Neural cell (in vitro differentiated cells): ENCODE data around the gene RPGRIP1L. TPM values are rescaled to one million over a fixed set of nuclear protein-coding genes. Genes with fewer than 3 reads are reported as not detected.

Source experiments
- H2AFZ ChIP-seq: fragments of 200-600, 300-800 bp; sonication (generic), shearing (Covaris generic); 2 replicates; pipeline ENCODE4 v1.6.0; 2014; ENCODE audit warnings: low read depth, mild to moderate bottlenecking, antibody characterized with exemption, low read length, moderate library complexity
- H3F3A ChIP-seq: fragments of 200-600 bp; shearing (Covaris generic); 2 replicates; pipeline ENCODE4 v1.6.1; 2016; ENCODE audit warnings: mild to moderate bottlenecking, moderate library complexity, mixed read lengths, antibody characterized with exemption, low read length; ENCODE audit not compliant: insufficient read depth, poor library complexity, severe bottlenecking
- H3K27ac ChIP-seq: fragments of 200-600, 300-800 bp; sonication (generic), shearing (Covaris generic); 2 replicates; pipeline ENCODE4 v1.5.1; 2014; ENCODE audit warnings: mild to moderate bottlenecking, low read length, moderate library complexity
- H3K27me3 ChIP-seq: fragments of 300-800, 200-600 bp; sonication (generic), shearing (Covaris generic); 2 replicates; pipeline ENCODE4 v1.6.0; 2014; ENCODE audit warnings: mild to moderate bottlenecking, low read depth, low read length, moderate library complexity; ENCODE audit not compliant: insufficient read depth
- H3K36me3 ChIP-seq: fragments of 300-800, 200-600 bp; sonication (generic), shearing (Covaris generic); 2 replicates; pipeline ENCODE4 v1.5.1; 2014; ENCODE audit warnings: mild to moderate bottlenecking, antibody characterized with exemption, low read length, moderate library complexity; ENCODE audit not compliant: insufficient read depth
- H3K4me2 ChIP-seq: fragments of 300-800, 200-600 bp; sonication (generic), shearing (Covaris generic); 2 replicates; pipeline ENCODE4 v1.6.0; 2014; ENCODE audit warnings: mild to moderate bottlenecking, low read length
- H3K4me3 ChIP-seq: fragments of 300-800, 200-600 bp; sonication (generic), shearing (Covaris generic); 2 replicates; pipeline ENCODE4 v1.5.1; 2014; ENCODE audit warnings: mild to moderate bottlenecking, low read length, moderate library complexity
- H3K79me2 ChIP-seq: fragments of 200-600 bp; shearing (Covaris generic); replicated peaks from 2 replicates; pipeline ENCODE4 v1.6.0; 2014; ENCODE audit warnings: mild to moderate bottlenecking, low read length, moderate library complexity; ENCODE audit not compliant: insufficient read depth
- H3K9ac ChIP-seq: fragments of 300-800, 200-600 bp; sonication (generic), shearing (Covaris generic); 2 replicates; pipeline ENCODE4 v1.6.1; 2016; ENCODE audit warnings: mild to moderate bottlenecking, low read length, mixed read lengths
- H3K9me2 ChIP-seq: fragments of 200-600 bp; shearing (Covaris generic); 2 replicates; pipeline ENCODE4 v1.6.1; 2016; ENCODE audit warnings: mild to moderate bottlenecking, low read length, mixed read lengths; ENCODE audit not compliant: insufficient read depth
- H3K9me3 ChIP-seq: fragments of 200-600, 300-800 bp; sonication (generic), shearing (Covaris generic); 2 replicates; pipeline ENCODE4 v1.6.1; 2016; ENCODE audit warnings: mild to moderate bottlenecking, mixed run types, low read length, moderate library complexity, mixed read lengths
- H4K20me1 ChIP-seq: fragments of 200-600 bp; shearing (Covaris generic); 2 replicates; pipeline ENCODE4 v1.6.1; 2016; ENCODE audit warnings: mild to moderate bottlenecking, mixed run types; ENCODE audit not compliant: insufficient read depth
- EP300 ChIP-seq: fragments of 450-650 bp; conservative IDR thresholded peaks from 2 replicates; pipeline ENCODE4 v1.6.1; 2014; ENCODE audit warnings: antibody characterized with exemption, mild to moderate bottlenecking, moderate library complexity; ENCODE audit not compliant: poor library complexity, severe bottlenecking
- EZH2 ChIP-seq: fragments of 200-600, 300-800 bp; shearing (Covaris generic), sonication (generic); IDR thresholded peaks from 2 replicates; pipeline ENCODE4 v1.6.1; 2014; ENCODE audit warnings: antibody characterized with exemption, low read length, borderline replicate concordance, mild to moderate bottlenecking; ENCODE audit not compliant: insufficient read depth, poor library complexity, severe bottlenecking
- MXI1 ChIP-seq: fragments of 450-650 bp; conservative IDR thresholded peaks from 2 replicates; pipeline ENCODE4 v1.6.1; 2014; ENCODE audit warnings: antibody characterized with exemption, mild to moderate bottlenecking; ENCODE audit not compliant: poor library complexity, severe bottlenecking
- POLR2AphosphoS5 ChIP-seq: IDR thresholded peaks from 2 replicates; pipeline ENCODE4 v1.6.1; 2012
- RAD21 ChIP-seq: fragments of 450-650 bp; conservative IDR thresholded peaks from 2 replicates; pipeline ENCODE4 v1.6.1; 2014; ENCODE audit warnings: antibody characterized with exemption, mild to moderate bottlenecking, moderate library complexity
- SMC3 ChIP-seq: fragments of 450-650 bp; conservative IDR thresholded peaks from 2 replicates; pipeline ENCODE4 v1.6.1; 2014; ENCODE audit warnings: antibody characterized with exemption, mild to moderate bottlenecking, moderate library complexity; ENCODE audit not compliant: poor library complexity
- TAF1 ChIP-seq: IDR thresholded peaks from 2 replicates; pipeline ENCODE4 v1.6.1; 2012; ENCODE audit warnings: low read depth
- polyA plus RNA-seq: library from polyadenylated mRNA; depleted of rRNA; stranded (reverse); fragments of >200 nt; gene quantifications from 2 replicates; pipeline ENCODE4 v1.2.3, GENCODE V29; 2014
- TF ChIP-seq, protein P1 (sequence below): IDR thresholded peaks from 2 replicates; pipeline ENCODE4 v1.6.1; 2012; ENCODE audit warnings: borderline replicate concordance
- TF ChIP-seq, protein P2 (sequence below): fragments of 450-650 bp; IDR thresholded peaks from 2 replicates; pipeline ENCODE4 v1.5.1; 2014; ENCODE audit warnings: antibody characterized with exemption, mild to moderate bottlenecking, moderate library complexity; ENCODE audit not compliant: poor library complexity, severe bottlenecking

Gene RPGRIP1L
- polyA plus RNA-seq, 1 donor from 2014 or later = 24.6 TPM

DNA sequence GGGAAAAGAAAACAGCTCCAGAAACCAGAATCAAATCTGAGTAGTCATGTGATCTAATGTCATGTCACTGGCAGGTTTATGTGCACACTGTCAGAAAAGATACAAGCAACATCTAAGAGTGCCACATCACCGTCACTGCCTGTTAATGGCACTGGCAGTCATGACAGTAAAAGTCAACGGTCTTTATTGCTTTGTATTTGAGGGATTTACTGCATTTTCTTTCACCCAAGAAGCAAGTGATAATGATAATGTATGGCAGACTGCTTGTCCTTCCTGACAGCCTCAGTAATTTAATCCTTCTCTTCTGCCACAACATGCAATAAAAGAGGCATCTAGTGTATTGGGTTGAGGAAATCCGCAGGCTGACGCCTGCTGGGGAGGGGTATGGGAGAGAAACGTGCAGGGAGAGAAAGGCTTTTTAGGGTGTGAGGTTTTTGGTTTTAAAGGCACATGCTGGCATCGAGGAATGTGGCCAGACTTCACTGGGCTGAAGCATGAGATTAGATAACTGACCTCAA, 92.4 kb downstream of the RPGRIP1L start:
- H2AFZ ChIP-seq = no peak overlapping the region

DNA sequence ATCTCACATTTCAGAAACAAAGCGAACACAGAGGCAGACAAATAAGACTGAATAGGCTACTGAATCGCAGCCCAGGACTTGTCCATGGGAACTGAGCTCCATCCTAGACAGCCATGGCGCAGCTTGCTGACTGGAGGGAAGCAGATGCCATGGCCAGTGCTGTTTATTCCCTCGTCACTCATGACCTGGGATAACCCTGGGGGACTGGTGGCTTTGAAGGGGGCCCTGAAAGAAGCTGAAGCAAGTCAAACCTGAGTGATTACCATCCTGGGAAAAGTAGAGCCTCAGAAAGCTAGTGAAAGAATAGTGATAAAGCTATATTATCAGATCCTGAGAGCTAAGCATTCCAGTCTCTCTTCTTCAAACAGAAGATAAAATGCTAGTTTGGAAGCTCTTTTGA, 94.1 kb downstream of the RPGRIP1L start:
- no peaks in the 10 kb centered on the region for H3K9me2 ChIP-seq
- H2AFZ ChIP-seq = no peak overlapping the region
- H3K9me3 ChIP-seq = no peaks in the 10 kb centered on the region
- no peaks in the 10 kb centered on the region for H4K20me1 ChIP-seq
- H3K79me2 ChIP-seq = no peaks in the 10 kb centered on the region
- H3K4me3 ChIP-seq = no peak overlapping the region
- H3K9ac ChIP-seq = no peak overlapping the region
- TF ChIP-seq, protein P1, sequence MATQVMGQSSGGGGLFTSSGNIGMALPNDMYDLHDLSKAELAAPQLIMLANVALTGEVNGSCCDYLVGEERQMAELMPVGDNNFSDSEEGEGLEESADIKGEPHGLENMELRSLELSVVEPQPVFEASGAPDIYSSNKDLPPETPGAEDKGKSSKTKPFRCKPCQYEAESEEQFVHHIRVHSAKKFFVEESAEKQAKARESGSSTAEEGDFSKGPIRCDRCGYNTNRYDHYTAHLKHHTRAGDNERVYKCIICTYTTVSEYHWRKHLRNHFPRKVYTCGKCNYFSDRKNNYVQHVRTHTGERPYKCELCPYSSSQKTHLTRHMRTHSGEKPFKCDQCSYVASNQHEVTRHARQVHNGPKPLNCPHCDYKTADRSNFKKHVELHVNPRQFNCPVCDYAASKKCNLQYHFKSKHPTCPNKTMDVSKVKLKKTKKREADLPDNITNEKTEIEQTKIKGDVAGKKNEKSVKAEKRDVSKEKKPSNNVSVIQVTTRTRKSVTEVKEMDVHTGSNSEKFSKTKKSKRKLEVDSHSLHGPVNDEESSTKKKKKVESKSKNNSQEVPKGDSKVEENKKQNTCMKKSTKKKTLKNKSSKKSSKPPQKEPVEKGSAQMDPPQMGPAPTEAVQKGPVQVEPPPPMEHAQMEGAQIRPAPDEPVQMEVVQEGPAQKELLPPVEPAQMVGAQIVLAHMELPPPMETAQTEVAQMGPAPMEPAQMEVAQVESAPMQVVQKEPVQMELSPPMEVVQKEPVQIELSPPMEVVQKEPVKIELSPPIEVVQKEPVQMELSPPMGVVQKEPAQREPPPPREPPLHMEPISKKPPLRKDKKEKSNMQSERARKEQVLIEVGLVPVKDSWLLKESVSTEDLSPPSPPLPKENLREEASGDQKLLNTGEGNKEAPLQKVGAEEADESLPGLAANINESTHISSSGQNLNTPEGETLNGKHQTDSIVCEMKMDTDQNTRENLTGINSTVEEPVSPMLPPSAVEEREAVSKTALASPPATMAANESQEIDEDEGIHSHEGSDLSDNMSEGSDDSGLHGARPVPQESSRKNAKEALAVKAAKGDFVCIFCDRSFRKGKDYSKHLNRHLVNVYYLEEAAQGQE = no peak
- TF ChIP-seq MXI1 = no peak
- TF ChIP-seq RAD21 = no peak
- no peak for TF ChIP-seq EP300
- no peak for TF ChIP-seq TAF1
- TF ChIP-seq EZH2 = no peak
- TF ChIP-seq POLR2AphosphoS5 = no peak
- TF ChIP-seq SMC3 = no peak
- TF ChIP-seq, protein P2, sequence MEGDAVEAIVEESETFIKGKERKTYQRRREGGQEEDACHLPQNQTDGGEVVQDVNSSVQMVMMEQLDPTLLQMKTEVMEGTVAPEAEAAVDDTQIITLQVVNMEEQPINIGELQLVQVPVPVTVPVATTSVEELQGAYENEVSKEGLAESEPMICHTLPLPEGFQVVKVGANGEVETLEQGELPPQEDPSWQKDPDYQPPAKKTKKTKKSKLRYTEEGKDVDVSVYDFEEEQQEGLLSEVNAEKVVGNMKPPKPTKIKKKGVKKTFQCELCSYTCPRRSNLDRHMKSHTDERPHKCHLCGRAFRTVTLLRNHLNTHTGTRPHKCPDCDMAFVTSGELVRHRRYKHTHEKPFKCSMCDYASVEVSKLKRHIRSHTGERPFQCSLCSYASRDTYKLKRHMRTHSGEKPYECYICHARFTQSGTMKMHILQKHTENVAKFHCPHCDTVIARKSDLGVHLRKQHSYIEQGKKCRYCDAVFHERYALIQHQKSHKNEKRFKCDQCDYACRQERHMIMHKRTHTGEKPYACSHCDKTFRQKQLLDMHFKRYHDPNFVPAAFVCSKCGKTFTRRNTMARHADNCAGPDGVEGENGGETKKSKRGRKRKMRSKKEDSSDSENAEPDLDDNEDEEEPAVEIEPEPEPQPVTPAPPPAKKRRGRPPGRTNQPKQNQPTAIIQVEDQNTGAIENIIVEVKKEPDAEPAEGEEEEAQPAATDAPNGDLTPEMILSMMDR = no peak
- H3K27me3 ChIP-seq = peaks cover 17% of the 10 kb centered on the region
- no peak overlapping the region for H3K4me2 ChIP-seq
- peaks cover 6% of the 10 kb centered on the region for H3K36me3 ChIP-seq
- no peaks in the 10 kb centered on the region for H3F3A ChIP-seq
- no peak overlapping the region for H3K27ac ChIP-seq

More for the DNA sequence above, 92.4 kb downstream of the RPGRIP1L start:
- Histone ChIP-seq H3F3A (no peaks in the 10 kb centered on the region), H4K20me1 (no peaks in the 10 kb centered on the region), H3K36me3 (no peaks in the 10 kb centered on the region), H3K79me2 (no peaks in the 10 kb centered on the region), H3K9me3 (no peaks in the 10 kb centered on the region), H3K27ac (no peak overlapping the region), H3K9ac (no peak overlapping the region), H3K9me2 (no peaks in the 10 kb centered on the region), H3K4me2 (no peak overlapping the region), H3K27me3 (peaks cover 9% of the 10 kb centered on the region), H3K4me3 (peak overlapping the region; percentile 1)
- TF ChIP-seq, protein P1 = peak; percentile 70
- TF ChIP-seq, protein P2 = peak; percentile 24
- TF ChIP-seq EZH2 (no peak), EP300 (peak; percentile 100), POLR2AphosphoS5 (peak; percentile 100), SMC3 (peak; percentile 36), MXI1 (peak; percentile 45), RAD21 (no peak), TAF1 (no peak)
